Activated naive CD4-positive, alpha-beta T cell treated with Interleukin-2 at 50 U/mL for 16 hours (primary cell): ENCODE data around the gene IGF1R.

Experiments used
- DNase-seq: peaks from one replicate; pipeline ENCODE4 v3.0.0-alpha.2; 2020

The IGF1R gene

GRCh38 chr15:98779463-98780071 is 131.2 kb downstream of the IGF1R start:
- peak; percentile 71 for DNase-seq

- DNase-seq: no peak
Observed at GRCh38 chr15:98781838-98782237, 133.5 kb downstream of the IGF1R start.

GRCh38 chr15:98782801-98783200 is 134.5 kb downstream of the IGF1R start:
- no peak for DNase-seq

GRCh38 chr15:98785431-98785806 is 137.1 kb downstream of the IGF1R start:
- DNase-seq: no peak

GRCh38 chr15:98785807-98786621 is 137.7 kb downstream of the IGF1R start:
- DNase-seq: no peak

GRCh38 chr15:98786717-98787116 is 138.4 kb downstream of the IGF1R start:
- no peak for DNase-seq

GRCh38 chr15:98787194-98787593 is 138.9 kb downstream of the IGF1R start:
- no peak for DNase-seq

- DNase-seq: no peak
Observed at GRCh38 chr15:98787936-98788757, 139.8 kb downstream of the IGF1R start.

GRCh38 chr15:98789020-98789419 is 140.7 kb downstream of the IGF1R start:
- no peak for DNase-seq

- DNase-seq: no peak
Observed at GRCh38 chr15:98790270-98790669, 141.9 kb downstream of the IGF1R start.

GRCh38 chr15:98791046-98791701 is 142.8 kb downstream of the IGF1R start:
- DNase-seq: no peak

GRCh38 chr15:98792117-98792516 is 143.8 kb downstream of the IGF1R start:
- no peak for DNase-seq

GRCh38 chr15:98794211-98794610 is 145.9 kb downstream of the IGF1R start:
- no peak for DNase-seq

GRCh38 chr15:98794748-98795147 is 146.4 kb downstream of the IGF1R start:
- DNase-seq: no peak

GRCh38 chr15:98795980-98796379 is 147.6 kb downstream of the IGF1R start:
- DNase-seq: no peak

- DNase-seq: no peak
Observed at GRCh38 chr15:98796685-98797357, 148.5 kb downstream of the IGF1R start.

- DNase-seq: no peak
Observed at GRCh38 chr15:98798375-98798893, 150.1 kb downstream of the IGF1R start.

- DNase-seq: no peak
Observed at GRCh38 chr15:98799461-98800390, 151.4 kb downstream of the IGF1R start.

GRCh38 chr15:98800437-98801233 is 152.3 kb downstream of the IGF1R start:
- DNase-seq: no peak

- no peak for DNase-seq
Observed at GRCh38 chr15:98801234-98801561, 152.9 kb downstream of the IGF1R start.
